Coronary artery (tissue), 2 donors: ENCODE measurements around the gene CCDC127.

Experiments used
- DNase-seq: peaks from one replicate; pipeline ENCODE4 v3.0.0-alpha.2; 2017; ENCODE audit warnings: low spot score
- H3K27ac ChIP-seq, 2 donors: fragments of 200-600 bp; sonication (generic); one replicate each; pipeline ENCODE4 v1.5.1; 2016 to 2019
- H3K4me3 ChIP-seq: fragments of 200-600 bp; sonication (generic); 2 replicates; pipeline ENCODE4 v1.5.1; 2016; ENCODE audit warnings: mild to moderate bottlenecking, moderate library complexity
- TF ChIP-seq, protein P1 (sequence below): fragments of 200-600 bp; sonication (generic); IDR thresholded peaks from one replicate; pipeline ENCODE4 v1.5.1; 2019; ENCODE audit warnings: antibody characterized with exemption

CCDC127 gene

DNA sequence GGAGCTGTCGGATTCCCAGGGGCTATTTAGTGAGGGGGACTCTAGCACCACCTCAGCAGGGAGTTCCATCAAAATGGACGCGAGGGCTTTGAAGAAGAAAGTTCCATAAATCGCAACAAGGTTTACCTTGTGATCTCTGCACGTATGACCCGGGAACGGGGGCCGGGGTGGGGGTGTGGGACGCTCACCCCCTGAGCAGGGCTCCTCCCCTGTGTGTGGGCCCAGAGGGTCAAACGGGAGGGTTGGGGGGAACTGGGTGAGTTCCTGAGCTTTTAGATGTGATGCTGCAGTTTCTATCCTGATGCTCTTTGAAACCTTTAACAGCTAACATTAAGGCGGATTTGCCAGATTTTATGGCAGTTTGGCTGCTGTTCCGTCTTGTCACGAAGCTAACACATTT lies 45.5 kb downstream of the CCDC127 start:
- H3K27ac ChIP-seq = no peak overlapping the region
- no peak overlapping the region for H3K4me3 ChIP-seq
- DNase-seq = no peak
- TF ChIP-seq, protein P1, sequence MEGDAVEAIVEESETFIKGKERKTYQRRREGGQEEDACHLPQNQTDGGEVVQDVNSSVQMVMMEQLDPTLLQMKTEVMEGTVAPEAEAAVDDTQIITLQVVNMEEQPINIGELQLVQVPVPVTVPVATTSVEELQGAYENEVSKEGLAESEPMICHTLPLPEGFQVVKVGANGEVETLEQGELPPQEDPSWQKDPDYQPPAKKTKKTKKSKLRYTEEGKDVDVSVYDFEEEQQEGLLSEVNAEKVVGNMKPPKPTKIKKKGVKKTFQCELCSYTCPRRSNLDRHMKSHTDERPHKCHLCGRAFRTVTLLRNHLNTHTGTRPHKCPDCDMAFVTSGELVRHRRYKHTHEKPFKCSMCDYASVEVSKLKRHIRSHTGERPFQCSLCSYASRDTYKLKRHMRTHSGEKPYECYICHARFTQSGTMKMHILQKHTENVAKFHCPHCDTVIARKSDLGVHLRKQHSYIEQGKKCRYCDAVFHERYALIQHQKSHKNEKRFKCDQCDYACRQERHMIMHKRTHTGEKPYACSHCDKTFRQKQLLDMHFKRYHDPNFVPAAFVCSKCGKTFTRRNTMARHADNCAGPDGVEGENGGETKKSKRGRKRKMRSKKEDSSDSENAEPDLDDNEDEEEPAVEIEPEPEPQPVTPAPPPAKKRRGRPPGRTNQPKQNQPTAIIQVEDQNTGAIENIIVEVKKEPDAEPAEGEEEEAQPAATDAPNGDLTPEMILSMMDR = no peak

DNA sequence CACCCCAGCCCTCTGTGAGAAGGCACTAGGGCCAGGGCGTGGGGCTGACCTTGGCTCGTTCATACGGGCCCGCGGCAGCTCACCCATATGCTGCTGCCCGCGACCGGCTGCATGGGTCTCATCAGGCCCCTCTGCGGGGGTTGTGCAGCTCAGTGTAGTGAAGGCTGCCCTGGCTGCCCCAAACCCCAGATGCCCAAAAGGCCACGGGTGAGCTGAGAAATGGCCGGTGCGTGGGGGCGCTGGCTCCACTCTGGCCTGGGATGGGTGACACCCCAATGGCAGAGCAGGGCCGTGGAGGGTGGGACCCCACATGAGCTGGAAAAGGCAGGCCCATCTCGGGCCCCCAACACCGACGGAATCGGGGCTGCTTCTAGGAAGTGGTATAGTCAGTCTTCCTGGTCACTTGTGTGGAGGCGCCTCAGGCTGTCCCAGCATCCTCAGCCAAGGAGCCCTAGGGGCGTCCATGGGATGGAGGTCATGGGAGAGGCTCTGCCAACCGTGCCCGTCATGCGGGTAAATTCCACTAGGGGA lies 46.1 kb downstream of the CCDC127 start:
- H3K27ac ChIP-seq = no peak overlapping the region
- DNase-seq = peak; percentile 68
- TF ChIP-seq, protein P1 = no peak
- no peak overlapping the region for H3K4me3 ChIP-seq

DNA sequence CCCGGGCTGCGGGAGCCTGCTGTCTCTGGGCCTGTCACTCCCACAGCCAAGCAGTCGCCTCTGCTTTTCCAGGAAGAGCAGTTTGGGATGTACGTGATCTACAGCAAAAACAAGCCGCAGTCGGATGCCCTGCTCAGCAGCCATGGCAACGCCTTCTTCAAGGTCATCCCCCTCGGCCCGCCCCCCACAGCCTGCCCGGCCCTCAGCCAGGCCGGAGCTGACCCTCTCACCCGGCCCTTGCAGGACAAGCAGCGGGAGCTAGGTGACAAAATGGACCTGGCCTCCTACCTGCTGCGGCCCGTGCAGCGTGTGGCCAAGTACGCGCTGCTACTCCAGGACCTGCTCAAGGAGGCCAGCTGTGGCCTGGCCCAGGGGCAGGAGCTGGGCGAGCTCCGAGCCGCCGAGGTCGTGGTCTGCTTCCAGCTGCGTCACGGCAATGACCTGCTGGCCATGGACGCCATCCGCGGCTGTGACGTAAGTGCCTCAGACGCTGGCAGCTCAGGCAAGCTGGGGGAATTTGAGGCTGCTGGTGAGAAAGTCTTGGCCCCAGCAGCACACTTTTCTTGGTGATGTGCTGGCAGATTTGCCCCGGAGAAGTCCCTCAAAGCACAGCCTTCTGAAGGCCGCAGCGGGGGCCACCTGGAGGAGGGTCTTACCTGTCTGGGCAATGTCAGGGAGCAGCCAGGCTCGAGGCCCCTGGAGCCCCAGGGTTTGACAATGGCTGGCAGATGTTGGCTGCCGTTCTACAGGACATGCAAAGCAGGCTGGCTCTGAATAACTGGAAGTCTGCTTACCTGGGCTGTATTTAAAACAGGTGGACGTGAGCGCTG lies 46.8 kb downstream of the CCDC127 start:
- peak; percentile 63 for DNase-seq
- TF ChIP-seq, protein P1 = no peak
- H3K27ac ChIP-seq = no peak overlapping the region
- no peak overlapping the region for H3K4me3 ChIP-seq

DNA sequence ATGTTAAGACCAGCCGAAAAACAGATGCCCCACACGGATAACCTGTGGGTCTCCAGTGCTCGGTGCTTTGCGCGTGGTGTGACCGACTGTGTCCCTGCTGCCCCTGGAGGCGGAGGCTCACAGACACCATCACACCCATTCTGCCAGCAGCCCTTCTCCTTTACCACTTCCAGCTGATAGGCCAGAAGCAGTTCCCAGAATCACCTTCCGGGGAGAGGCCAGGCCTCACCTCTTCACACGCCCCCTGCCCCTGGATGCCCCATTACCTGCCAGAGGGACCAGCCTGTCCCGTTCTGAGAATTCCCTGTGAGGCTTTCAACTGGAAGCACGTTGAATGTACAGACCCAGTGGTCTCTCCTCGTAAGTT lies 48.2 kb downstream of the CCDC127 start:
- H3K27ac ChIP-seq = peak overlapping the region in 1 of 2 donors; percentile 8
- TF ChIP-seq, protein P1 = no peak
- no peak overlapping the region for H3K4me3 ChIP-seq
- peak; percentile 64 for DNase-seq

DNA sequence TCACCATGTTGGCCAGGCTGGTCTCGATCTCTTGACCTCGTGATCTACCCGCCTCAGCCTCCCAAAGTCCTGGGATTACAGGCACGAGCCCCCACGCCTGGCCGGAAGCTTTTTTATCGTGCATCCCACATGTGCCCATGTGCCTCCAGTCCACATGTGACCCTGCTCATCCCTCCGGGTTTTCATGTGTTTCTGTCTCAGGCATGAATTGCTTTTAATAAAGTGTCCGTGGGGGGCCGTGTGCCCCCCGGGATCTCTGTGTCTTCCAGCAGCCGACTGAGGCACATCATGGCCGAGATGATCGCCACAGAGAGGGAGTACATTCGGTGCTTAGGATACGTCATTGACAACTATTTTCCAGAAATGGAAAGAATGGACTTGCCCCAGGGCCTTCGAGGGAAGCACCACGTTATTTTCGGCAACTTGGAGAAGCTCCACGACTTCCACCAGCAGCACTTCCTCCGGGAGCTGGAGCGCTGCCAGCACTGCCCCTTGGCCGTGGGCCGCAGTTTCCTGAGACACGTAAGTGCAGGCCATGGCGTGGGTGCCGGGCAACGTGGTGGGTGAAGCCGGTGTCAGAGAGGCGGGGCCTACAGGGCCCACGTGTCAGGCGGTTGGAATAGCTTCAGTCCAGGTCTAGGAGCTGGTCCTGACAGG lies 48.8 kb downstream of the CCDC127 start:
- TF ChIP-seq, protein P1 = no peak
- peak; percentile 65 for DNase-seq
- no peak overlapping the region for H3K4me3 ChIP-seq
- peak overlapping the region in 1 of 2 donors; percentile 8 for H3K27ac ChIP-seq

DNA sequence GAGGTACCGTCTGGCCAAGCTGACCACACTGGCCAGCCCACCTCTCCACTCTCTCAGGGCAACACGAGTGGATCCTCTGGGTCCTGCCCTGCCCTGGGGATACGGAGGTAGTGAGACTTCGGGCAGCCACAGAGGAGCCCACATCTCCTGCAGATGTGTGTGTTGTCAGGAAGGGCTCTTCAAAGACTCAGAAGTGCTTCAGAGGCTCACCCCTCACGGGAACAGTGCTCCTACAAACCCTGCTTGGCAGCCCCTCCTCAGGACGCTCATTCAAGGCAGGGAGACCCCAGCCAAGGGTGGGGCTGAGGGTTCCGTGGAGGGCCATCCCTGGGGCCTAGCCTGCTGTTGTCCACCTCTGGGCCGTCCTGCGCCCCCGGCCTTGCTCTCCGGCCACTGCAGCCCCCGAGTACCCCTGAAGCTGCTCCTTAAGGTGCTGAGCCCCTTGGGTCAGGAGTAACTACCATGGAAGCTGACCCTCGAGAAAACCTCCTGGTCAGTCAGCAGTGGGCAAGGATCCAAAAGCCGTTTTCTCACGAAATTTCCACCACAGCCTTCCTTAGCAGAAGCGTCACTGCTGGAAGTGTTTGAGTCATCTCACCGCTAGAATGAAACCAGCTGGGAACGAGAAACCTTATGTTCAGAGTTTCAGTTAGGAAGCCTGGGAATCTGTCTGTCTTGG lies 49.8 kb downstream of the CCDC127 start:
- H3K27ac ChIP-seq = no peak overlapping the region
- TF ChIP-seq, protein P1 = no peak
- peak; percentile 54 for DNase-seq
- no peak overlapping the region for H3K4me3 ChIP-seq
